HG03064 (cell line): ENCODE data around the gene KLF5.
A peak's percentile ranks its signal among the peaks of the same experiment; 100 is the strongest.

Experiments
- ATAC-seq: cut with Tn5 transposase; IDR thresholded peaks from one replicate; pipeline ENCODE4 v1.9.1; 2021; ENCODE audit warnings: low read depth; ENCODE audit not compliant: unreplicated experiment

Gene KLF5

GRCh38 chr13:73058432-73058735, 421 bp upstream of the KLF5 start:
- peak; percentile 6 for ATAC-seq

GRCh38 chr13:73059460-73060250, 850 bp downstream of the KLF5 start:
- peak; percentile 37 for ATAC-seq

GRCh38 chr13:73060251-73061160, 1.7 kb downstream of the KLF5 start:
- no peak for ATAC-seq

- no peak for ATAC-seq
Measured at GRCh38 chr13:73061473-73061872, 2.7 kb downstream of the KLF5 start.

DNA sequence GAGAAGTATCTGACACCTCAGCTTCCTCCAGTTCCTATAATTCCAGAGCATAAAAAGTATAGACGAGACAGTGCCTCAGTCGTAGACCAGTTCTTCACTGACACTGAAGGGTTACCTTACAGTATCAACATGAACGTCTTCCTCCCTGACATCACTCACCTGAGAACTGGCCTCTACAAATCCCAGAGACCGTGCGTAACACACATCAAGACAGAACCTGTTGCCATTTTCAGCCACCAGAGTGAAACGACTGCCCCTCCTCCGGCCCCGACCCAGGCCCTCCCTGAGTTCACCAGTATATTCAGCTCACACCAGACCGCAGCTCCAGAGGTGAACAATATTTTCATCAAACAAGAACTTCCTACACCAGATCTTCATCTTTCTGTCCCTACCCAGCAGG, 3.1 kb downstream of the KLF5 start:
- ATAC-seq = no peak

GRCh38 chr13:73062468-73062867, 3.7 kb downstream of the KLF5 start:
- no peak for ATAC-seq

DNA sequence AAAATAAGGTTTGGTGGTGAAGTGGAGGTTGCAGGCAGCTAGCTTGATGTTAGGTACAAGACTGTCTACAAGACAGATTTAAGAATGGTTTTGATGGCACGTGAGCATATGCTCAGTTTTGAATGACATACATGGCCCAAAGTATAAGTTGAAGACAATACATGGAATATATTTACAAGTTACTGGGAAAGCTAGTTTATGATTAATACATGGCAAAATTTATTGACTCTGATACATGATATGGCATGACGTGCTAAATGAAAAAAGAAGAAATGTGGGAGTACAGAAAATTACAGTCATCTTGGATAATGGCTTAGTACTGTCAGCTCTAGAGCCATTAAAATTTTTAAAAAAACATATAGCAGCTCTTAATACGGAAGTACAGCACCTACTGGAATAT, 4.4 kb downstream of the KLF5 start:
- ATAC-seq = no peak

DNA sequence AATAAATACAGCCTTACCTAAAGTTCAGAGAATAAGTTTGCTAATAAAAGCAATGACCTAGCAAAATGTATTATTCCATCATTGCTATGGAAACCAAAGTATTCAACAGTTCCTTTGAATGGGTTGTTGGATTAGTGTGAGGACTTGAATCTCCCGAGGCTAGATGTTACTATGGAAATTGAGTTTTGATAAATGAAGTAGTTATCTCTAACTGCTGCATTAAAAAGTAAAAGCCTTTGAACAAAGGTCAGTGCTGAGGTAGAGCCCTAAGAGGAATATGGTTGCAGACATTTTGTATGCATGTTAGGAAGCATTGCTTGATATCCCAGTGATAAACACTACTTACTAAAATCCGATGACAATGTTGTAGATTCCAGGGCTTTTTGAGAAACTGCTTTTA, 6.2 kb downstream of the KLF5 start:
- no peak for ATAC-seq

- ATAC-seq = no peak
Measured at GRCh38 chr13:73065665-73066340, 7.0 kb downstream of the KLF5 start.

DNA sequence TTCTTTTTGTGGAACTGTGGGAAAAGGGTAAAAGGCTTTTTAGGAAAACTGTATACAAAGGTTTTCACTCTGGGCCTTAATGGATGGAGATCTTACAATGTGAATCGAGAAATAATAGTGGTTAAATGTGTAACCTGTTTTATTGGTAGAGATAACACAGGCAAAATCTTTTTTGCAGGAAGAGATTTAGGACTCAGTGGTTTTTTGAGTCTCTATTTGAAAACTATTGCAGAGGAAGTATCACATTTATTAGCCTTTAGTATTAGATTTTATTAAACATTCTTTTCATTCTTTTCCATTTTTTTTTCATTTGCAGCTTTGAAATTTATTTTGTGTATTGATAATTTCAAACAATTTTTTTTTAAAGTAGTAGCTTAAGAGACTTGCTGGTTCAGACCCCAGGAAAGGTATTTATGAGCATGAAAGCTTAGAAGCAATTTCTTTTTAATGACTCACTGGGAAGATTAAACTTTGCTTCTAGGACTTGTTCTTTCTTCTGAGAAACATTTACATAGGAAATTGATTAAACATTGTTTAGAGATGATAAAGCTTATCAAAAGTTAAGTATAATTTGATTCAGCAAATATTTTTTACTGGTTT, 10.5 kb downstream of the KLF5 start:
- no peak for ATAC-seq

DNA sequence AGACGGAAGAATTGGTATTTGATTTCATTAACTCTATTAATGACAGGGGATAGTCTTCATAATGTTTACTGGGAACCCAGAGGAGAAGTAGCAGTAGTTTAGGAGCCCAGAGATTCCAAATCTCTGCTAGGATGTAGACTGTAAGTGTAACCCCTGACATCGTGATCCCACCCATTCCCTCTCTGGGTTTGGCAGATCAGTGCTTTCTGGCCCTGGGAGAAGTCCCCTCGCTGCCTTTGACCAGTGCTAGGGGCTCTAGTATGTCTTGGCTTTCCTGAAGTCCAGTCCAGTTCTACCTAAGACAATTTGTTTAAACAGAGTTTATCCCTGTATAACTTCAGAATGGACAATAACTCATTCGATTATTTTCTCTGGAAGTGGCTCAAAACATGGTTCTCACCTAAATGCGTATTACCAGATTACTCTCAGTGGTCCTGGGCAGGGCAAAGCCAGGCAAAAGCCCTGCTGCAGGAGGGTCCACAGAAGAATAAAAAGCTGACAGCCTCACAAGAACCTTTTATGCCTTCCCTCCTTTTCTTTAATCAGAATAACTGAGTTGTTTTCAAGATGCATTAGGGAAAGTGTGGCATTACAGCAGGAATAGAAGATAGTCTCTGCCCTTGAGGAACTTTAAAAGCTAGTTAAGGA, 11.8 kb downstream of the KLF5 start:
- no peak for ATAC-seq

DNA sequence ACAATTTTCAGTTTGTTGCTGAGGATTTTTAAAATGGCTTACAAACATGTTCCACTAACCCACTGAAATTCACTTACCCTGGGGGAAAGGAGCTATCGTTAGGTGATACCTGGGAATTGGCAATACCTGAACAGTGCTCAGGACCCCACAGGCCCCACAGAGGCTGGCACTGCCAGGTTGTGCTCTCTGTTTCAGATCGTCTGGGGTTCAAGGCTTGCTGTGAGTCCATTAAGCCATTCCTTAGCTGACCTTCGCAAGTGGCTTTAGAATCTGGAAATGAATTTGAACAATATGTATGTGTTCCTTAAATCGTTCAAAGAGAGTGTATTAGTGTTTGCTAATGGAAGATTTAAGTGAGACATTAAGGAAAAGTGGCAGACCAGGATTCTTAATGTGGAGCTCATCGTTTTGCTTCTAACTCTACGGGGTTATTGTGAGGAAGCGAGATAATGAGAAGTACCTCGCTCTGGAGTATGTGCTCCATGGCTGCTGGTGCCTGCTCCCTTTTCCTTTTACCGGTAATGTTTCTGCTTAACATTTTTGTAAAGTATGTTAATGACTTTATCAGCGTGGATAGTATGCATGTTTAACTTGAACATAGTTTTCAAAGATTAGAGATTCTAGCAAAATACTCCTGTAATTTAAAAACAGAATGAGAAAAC, 13.6 kb downstream of the KLF5 start:
- ATAC-seq = no peak

DNA sequence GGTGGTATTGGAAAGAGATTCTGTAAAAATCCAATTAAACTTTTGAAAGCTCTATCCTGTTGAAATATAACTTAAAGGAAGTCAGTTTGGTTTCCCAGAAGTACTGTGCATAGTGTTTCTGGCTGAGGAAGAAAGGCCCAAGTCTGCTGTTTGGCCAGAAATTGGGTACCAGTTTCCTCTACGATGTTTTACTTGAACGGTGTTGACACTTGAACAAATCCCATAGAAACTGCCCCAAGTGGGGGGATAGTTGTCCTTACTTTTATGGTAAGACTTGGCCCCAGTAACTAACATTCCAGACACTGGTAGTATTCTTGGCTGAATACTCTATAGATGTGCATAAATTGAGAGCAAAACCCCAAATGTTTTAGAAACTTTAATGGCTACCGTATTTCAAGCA, 14.2 kb downstream of the KLF5 start:
- no peak for ATAC-seq

GRCh38 chr13:73074014-73074413, 15.2 kb downstream of the KLF5 start:
- no peak for ATAC-seq

- no peak for ATAC-seq
Measured at GRCh38 chr13:73074926-73075325, 16.1 kb downstream of the KLF5 start.

DNA sequence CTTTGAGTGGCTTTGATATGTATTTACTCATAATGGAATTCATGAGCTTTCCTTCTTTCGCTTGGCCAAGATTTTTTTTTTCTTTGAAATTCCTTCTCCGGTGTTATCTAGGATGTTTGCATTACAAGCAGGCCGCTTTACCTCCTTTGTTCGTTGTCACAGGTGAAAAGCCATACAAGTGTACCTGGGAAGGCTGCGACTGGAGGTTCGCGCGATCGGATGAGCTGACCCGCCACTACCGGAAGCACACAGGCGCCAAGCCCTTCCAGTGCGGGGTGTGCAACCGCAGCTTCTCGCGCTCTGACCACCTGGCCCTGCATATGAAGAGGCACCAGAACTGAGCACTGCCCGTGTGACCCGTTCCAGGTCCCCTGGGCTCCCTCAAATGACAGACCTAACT, 16.7 kb downstream of the KLF5 start:
- no peak for ATAC-seq

DNA sequence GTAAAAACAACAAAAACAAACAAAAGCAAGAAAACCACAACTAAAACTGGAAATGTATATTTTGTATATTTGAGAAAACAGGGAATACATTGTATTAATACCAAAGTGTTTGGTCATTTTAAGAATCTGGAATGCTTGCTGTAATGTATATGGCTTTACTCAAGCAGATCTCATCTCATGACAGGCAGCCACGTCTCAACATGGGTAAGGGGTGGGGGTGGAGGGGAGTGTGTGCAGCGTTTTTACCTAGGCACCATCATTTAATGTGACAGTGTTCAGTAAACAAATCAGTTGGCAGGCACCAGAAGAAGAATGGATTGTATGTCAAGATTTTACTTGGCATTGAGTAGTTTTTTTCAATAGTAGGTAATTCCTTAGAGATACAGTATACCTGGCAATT, 17.1 kb downstream of the KLF5 start:
- no peak for ATAC-seq

DNA sequence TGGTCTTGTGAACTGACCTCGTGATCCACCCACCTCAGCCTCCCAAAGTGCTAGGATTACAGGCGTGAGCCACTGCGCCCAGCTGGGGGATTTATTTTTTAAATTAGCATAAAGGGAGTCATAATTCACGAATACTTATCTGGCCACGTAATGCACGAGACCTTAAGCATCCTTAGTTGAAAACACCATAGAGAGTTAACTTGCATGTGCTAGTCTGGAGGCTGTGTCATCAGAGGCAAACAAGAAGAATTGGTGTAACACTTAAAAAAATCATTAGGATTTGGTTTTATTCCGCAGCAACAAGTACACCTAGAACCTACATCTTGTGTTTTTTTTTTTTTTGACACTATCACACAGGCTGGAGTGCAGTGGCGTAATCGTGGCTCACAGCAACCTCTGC, 19.1 kb downstream of the KLF5 start:
- no peak for ATAC-seq

GRCh38 chr13:73079359-73079758, 20.6 kb downstream of the KLF5 start:
- ATAC-seq = no peak
